ENCODE data around the gene HOOK2. TPM values are rescaled to one million over a fixed set of nuclear protein-coding genes. Genes with fewer than 3 reads are reported as not detected.

The HOOK2 gene
- total and polyA plus RNA-seq, 9 of the 15 experiments (the other 6 are each of a cell fraction or from before 2014, with no cell fraction given): 1.3 to 17.2 (median 9.9) TPM

- TF ChIP-seq ZNF639 (CRISPR knock-in tag; conservative IDR thresholded peaks at IDR 0.05 in 1 of 2, IDR thresholded peaks at IDR 0.05 in 1 of 2) (no peak), MTA1 (IDR thresholded peaks at IDR 0.05; ENCODE audit: borderline replicate concordance) (no peak), KAT8 (IDR thresholded peaks at IDR 0.05; ENCODE audit: low read depth) (no peak), CCNT2 (IDR thresholded peaks at IDR 0.05; ENCODE audit: borderline replicate concordance, extremely low read depth, insufficient read length, low read depth, low read length) (no peak), PHB (CRISPR knock-in tag; IDR thresholded peaks at IDR 0.05) (no peak), IRF2 (CRISPR knock-in tag; IDR thresholded peaks at IDR 0.05) (no peak), LARP7 (IDR thresholded peaks at IDR 0.05) (no peak), FOXA1 (IDR thresholded peaks at IDR 0.05; ENCODE audit: borderline replicate concordance) (no peak), ZNF512 (tag; IDR thresholded peaks at IDR 0.05) (no peak), EP400 (IDR thresholded peaks at IDR 0.05) (no peak), ZNF282 (CRISPR knock-in tag; IDR thresholded peaks at IDR 0.05) (no peak), EZH2 (IDR thresholded peaks at IDR 0.05; ENCODE audit: borderline replicate concordance, low read depth, low read length) (no peak), ZFPM2 (CRISPR knock-in tag; IDR thresholded peaks at IDR 0.05) (no peak), DMBX1 (CRISPR knock-in tag; IDR thresholded peaks at IDR 0.05; ENCODE audit: borderline replicate concordance) (no peak), SNAPC5 (CRISPR knock-in tag; IDR thresholded peaks at IDR 0.05) (no peak), AFF1 (IDR thresholded peaks at IDR 0.05; ENCODE audit: low read depth in 1 of 2, partially characterized antibody in 2 of 2) (no peak), NFE2L1 (tag; IDR thresholded peaks at IDR 0.05; ENCODE audit: borderline replicate concordance, low read depth) (no peak), WHSC1 (IDR thresholded peaks at IDR 0.05; ENCODE audit: low read length) (no peak), HCFC1 (IDR thresholded peaks at IDR 0.05; ENCODE audit: low read depth, low read length) (no peak)
Measured at GRCh38 chr19:12778017-12778904, 2.9 kb upstream of the HOOK2 start (continued).
